Kidney (tissue), 14 donors: Measurements from ENCODE around the gene CHRNA1. TPM values are rescaled to one million over a fixed set of nuclear protein-coding genes. Genes with fewer than 3 reads are reported as not detected.

Source experiments
- DNase-seq, 5 donors: peaks; one replicate each; pipeline ENCODE4 v3.0.0-alpha.2; 2013 to 2020
- FAIRE-seq: peaks from 2 replicates; lab custom pipeline; 2012; peaks lifted over from hg19 to GRCh38; lab: Jason Lieb, UNC
- H3K27ac ChIP-seq, 2 donors: one replicate each; pipeline ENCODE4 v1.7.0; 2013; ENCODE audit warnings: low read depth in 2 of 2, low read length in 2 of 2, inconsistent platforms in 1 of 2
- H3K27me3 ChIP-seq: one replicate; pipeline ENCODE4 v1.7.1; 2013; ENCODE audit warnings: low read length, inconsistent platforms; ENCODE audit not compliant: control insufficient read depth, insufficient read depth
- H3K36me3 ChIP-seq, 3 donors: one replicate each; pipeline versions ENCODE4 v1.7.0 to v1.7.1; 2013; ENCODE audit warnings: low read length in 3 of 3, control low read depth in 1 of 3, inconsistent platforms in 1 of 3; ENCODE audit not compliant: insufficient read depth in 3 of 3, control insufficient read depth in 2 of 3
- H3K4me1 ChIP-seq, 3 donors: one replicate each; pipeline versions ENCODE4 v1.7.0 to v1.7.1; 2013; ENCODE audit warnings: low read length in 3 of 3, inconsistent platforms in 1 of 3, low read depth in 1 of 3; ENCODE audit not compliant: control insufficient read depth in 2 of 3, insufficient read depth in 2 of 3
- H3K4me3 ChIP-seq, 3 donors: one replicate each; pipeline versions ENCODE4 v1.7.0 to v1.8.1; 2013; ENCODE audit warnings: low read length in 3 of 3, control low read depth in 1 of 3, inconsistent platforms in 1 of 3
- H3K9ac ChIP-seq, 3 donors: one replicate each; pipeline versions ENCODE4 v1.7.0 to v1.7.1; 2013; ENCODE audit warnings: low read length in 3 of 3, control low read depth in 1 of 3, inconsistent platforms in 1 of 3
- H3K9me3 ChIP-seq, 3 donors: one replicate each; pipeline versions ENCODE4 v1.7.0 to v1.7.1; 2013; ENCODE audit warnings: low read length in 3 of 3, control low read depth in 1 of 3, inconsistent platforms in 1 of 3; ENCODE audit not compliant: control insufficient read depth in 2 of 3, insufficient read depth in 1 of 3
- CTCF ChIP-seq: IDR thresholded peaks from 3 replicates; pipeline ENCODE4 v1.5.1; 2012; ENCODE audit warnings: mild to moderate bottlenecking, moderate library complexity, borderline replicate concordance; ENCODE audit not compliant: insufficient read depth; ENCODE audit errors: extremely low read depth
- intact Hi-C: fragments of 100-400 bp; cut with DNase I; formaldehyde crosslinking; loops from one replicate; pipeline ENCODE4 v1.11.1; 2022
- polyA plus RNA-seq: library from polyadenylated mRNA; stranded (reverse); fragments of 350-450 nt; fragmentation: Illumina TruSeq; extraction: RNeasy Lipid Tissue Mini Kit (QIAGEN cat#74804); gene quantifications from one replicate; pipeline ENCODE4 v1.2.3, GENCODE V29; 2014; ENCODE audit warnings: low read depth, low replicate concordance; ENCODE audit not compliant: insufficient read depth
- total RNA-seq: library from RNA; stranded (reverse); fragmentation: NEBNext Ultra II Directional; extraction: Animal tissue kit (Norgen Biotek cat#: 25700); gene quantifications from one replicate; pipeline ENCODE4 v1.2.1, GENCODE V29; 2021
- donor health status: control.
- donor health status: control.
- donor health status: control.
- donor health status: control.
- donor health status: control.
- donor health status: DM: yes; HTN: yes; CAD: no.
- donor health status: Normal renal cell carcinoma (clear cell type).

The CHRNA1 gene
- total and polyA plus RNA-seq, 2 donors from 2014 or later = not detected

- FAIRE-seq (no peak), DNase-seq (no peak)
- no peaks in the 10 kb centered on the region for H3K36me3 ChIP-seq
- H3K27me3 ChIP-seq = no peaks in the 10 kb centered on the region
- H3K9ac ChIP-seq = no peak overlapping the region
- H3K4me1 ChIP-seq = no peaks in the 10 kb centered on the region
- H3K9me3 ChIP-seq = no peaks in the 10 kb centered on the region
- no peak for TF ChIP-seq CTCF
- intact Hi-C loops = no loop called here
- no peak overlapping the region for H3K4me3 ChIP-seq
- no peak overlapping the region for H3K27ac ChIP-seq
These were observed 21.2 kb upstream of the CHRNA1 start for GRCh38 chr2:174785481-174785880.

GRCh38 chr2:174784909-174785308 lies 20.6 kb upstream of the CHRNA1 start:
- intact Hi-C loops = no loop called here
- no peak for TF ChIP-seq CTCF
- Histone ChIP-seq H3K27ac (no peak overlapping the region), H3K4me1 (no peaks in the 10 kb centered on the region), H3K9me3 (no peaks in the 10 kb centered on the region), H3K36me3 (no peaks in the 10 kb centered on the region), H3K27me3 (no peaks in the 10 kb centered on the region), H3K4me3 (no peak overlapping the region), H3K9ac (no peak overlapping the region)
- no peak for DNase-seq
- FAIRE-seq = no peak

DNA sequence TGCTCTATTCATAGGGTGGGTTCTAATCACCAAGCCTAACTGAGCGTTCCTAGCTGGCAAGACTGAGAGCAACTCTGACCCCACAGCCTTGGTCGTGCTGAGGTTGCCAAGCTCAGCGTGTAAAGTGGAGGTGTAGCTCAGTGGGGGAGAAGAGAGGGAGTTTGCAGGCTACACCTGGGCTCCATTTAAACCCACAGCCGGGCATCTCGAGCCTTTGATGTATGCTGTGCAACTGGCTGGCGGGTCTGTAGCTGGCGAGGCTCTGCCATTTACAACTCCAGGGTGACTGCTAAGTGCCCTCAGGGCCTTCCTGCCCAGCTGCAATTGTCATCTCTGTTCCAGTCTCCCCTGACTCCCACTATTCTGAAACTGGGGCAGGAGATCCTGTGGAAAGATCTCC lies 20.0 kb upstream of the CHRNA1 start:
- no peaks in the 10 kb centered on the region for H3K4me1 ChIP-seq
- H3K9ac ChIP-seq = no peak overlapping the region
- no peak for TF ChIP-seq CTCF
- no peaks in the 10 kb centered on the region for H3K36me3 ChIP-seq
- H3K9me3 ChIP-seq = no peaks in the 10 kb centered on the region
- H3K27ac ChIP-seq = no peak overlapping the region
- intact Hi-C loops = no loop called here
- DNase-seq (no peak), FAIRE-seq (no peak)
- H3K27me3 ChIP-seq = no peaks in the 10 kb centered on the region
- no peak overlapping the region for H3K4me3 ChIP-seq

GRCh38 chr2:174781996-174782395 lies 17.7 kb upstream of the CHRNA1 start:
- DNase-seq (no peak), FAIRE-seq (no peak)
- no peak overlapping the region for H3K9ac ChIP-seq
- peaks cover 0 to 3% (median 0%) of the 10 kb centered on the region in 3 donors for H3K4me1 ChIP-seq
- H3K27ac ChIP-seq = no peak overlapping the region
- no peak for TF ChIP-seq CTCF
- H3K4me3 ChIP-seq = no peak overlapping the region
- H3K36me3 ChIP-seq = no peaks in the 10 kb centered on the region
- H3K27me3 ChIP-seq = no peaks in the 10 kb centered on the region
- H3K9me3 ChIP-seq = no peaks in the 10 kb centered on the region
- intact Hi-C loops = no loop called here
